ENCODE results near the gene CBX8. TPM values are rescaled to one million over a fixed set of nuclear protein-coding genes. Genes with fewer than 3 reads are reported as not detected.

Gene CBX8
- total and polyA plus RNA-seq, 2 of the 13 experiments (the other 11 are each of a cell fraction or from before 2014, with no cell fraction given): 0.34 to 12.6 TPM

DNA sequence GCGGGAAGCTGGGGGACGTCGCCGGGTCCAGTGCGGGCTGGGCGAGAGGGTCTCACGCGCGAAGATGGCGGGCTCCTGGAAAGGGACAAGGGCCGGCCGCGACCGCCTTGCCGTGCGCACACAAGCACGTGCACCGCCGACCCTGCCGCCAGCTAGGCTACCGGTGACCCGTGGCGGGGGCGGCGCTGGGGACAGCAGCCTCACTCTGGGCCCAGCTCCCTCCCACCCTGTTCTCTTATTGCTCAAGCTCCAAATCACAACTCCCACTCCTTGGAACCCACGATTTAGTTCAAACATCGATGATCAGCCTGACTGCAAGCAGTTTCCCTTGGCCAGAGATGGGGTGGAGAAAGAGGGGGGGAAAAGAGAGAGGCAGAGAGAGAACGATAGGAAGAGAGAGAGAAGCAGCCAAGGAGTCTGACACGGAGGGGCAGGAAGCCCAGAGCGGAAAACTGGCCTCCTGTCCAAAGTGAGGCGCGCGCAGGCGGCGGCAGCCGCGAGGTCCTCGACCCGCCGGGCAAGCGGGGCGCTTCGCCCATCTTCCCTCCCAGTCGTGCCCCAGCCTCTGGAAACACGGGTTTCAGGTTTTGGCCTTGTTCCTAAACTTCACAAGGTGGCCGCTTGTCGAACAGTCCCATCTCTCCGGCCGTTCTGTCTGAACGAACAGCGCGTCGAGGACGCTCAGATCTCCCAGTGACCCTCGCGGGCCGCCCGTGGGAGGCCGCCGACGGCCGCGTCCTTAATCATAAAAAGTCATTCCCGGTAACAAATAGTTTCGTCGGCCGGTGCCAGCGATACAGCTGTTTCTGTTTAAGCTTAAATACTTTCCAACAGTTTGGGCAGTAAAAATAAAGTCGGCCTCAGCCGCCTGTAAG, 1.7 kb upstream of the CBX8 start (continued):
- TF ChIP-seq SMAD1 (CRISPR knock-in tag; IDR thresholded peaks at IDR 0.05; ENCODE audit: borderline replicate concordance, low read depth) (0 out of 2 replicates have a peak, but pooled peaks have one; percentile 60), MTF1 (CRISPR knock-in tag; IDR thresholded peaks at IDR 0.05) (no peak), MED13 (CRISPR knock-in tag; IDR thresholded peaks at IDR 0.05) (no peak), NFKB2 (CRISPR knock-in tag; IDR thresholded peaks at IDR 0.05; ENCODE audit: borderline replicate concordance) (peak; percentile 24; the same call in 1 of the 2 replicates), GZF1 (CRISPR knock-in tag; IDR thresholded peaks at IDR 0.05) (peak; percentile 88), GTF3A (CRISPR knock-in tag; conservative IDR thresholded peaks at IDR 0.05) (no peak), TBX2 (CRISPR knock-in tag; IDR thresholded peaks at IDR 0.05; ENCODE audit: borderline replicate concordance) (peak; percentile 40; the same call in 1 of the 2 replicates), ZNF350 (CRISPR knock-in tag; IDR thresholded peaks at IDR 0.05; ENCODE audit: borderline replicate concordance, low read depth) (peak; percentile 50; the same call in 1 of the 2 replicates), IKZF1 (IDR thresholded peaks at IDR 0.05) (no peak), HDAC1 (CRISPR knock-in tag; IDR thresholded peaks at IDR 0.05) (no peak), MED8 (CRISPR knock-in tag; IDR thresholded peaks at IDR 0.05; ENCODE audit: insufficient replicate concordance) (no peak), SMYD3 (CRISPR knock-in tag; IDR thresholded peaks at IDR 0.05) (no peak), ZNF644 (CRISPR knock-in tag; IDR thresholded peaks at IDR 0.05; ENCODE audit: low read depth) (no peak), SAFB2 (CRISPR knock-in tag; IDR thresholded peaks at IDR 0.05; ENCODE audit: borderline replicate concordance, low read depth) (0 out of 2 replicates have a peak, but pooled peaks have one; percentile 61), ZNF430 (CRISPR knock-in tag; IDR thresholded peaks at IDR 0.05) (peak; percentile 92), ZNF121 (CRISPR knock-in tag; IDR thresholded peaks at IDR 0.05) (no peak), CHD2 (IDR thresholded peaks at IDR 0.05; ENCODE audit: low read depth, low read length) (no peak), FOXK2 (IDR thresholded peaks at IDR 0.05) (no peak), ZNF367 (CRISPR knock-in tag; IDR thresholded peaks at IDR 0.05; ENCODE audit: borderline replicate concordance) (peak; percentile 27; the same call in 1 of the 2 replicates), YEATS2 (CRISPR knock-in tag; IDR thresholded peaks at IDR 0.05; ENCODE audit: borderline replicate concordance) (no peak), ZNF713 (CRISPR knock-in tag; IDR thresholded peaks at IDR 0.05) (peak; percentile 72; the same call in 1 of the 2 replicates), RXRA (CRISPR knock-in tag; IDR thresholded peaks at IDR 0.05) (peak; percentile 7; the same call in 1 of the 2 replicates), HES4 (CRISPR knock-in tag; IDR thresholded peaks at IDR 0.05; ENCODE audit: borderline replicate concordance) (peak; percentile 14; the same call in 1 of the 2 replicates), ZNF337 (CRISPR knock-in tag; IDR thresholded peaks at IDR 0.05; ENCODE audit: borderline replicate concordance, low read depth) (no peak), SMAD3 (CRISPR knock-in tag; IDR thresholded peaks at IDR 0.05) (peak; percentile 61; the same call in 1 of the 2 replicates), KDM2A (CRISPR knock-in tag; IDR thresholded peaks at IDR 0.05; ENCODE audit: borderline replicate concordance, low read depth) (no peak)
- TF ChIP-seq, protein P1, sequence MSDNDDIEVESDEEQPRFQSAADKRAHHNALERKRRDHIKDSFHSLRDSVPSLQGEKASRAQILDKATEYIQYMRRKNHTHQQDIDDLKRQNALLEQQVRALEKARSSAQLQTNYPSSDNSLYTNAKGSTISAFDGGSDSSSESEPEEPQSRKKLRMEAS (IDR thresholded peaks at IDR 0.05): peak; percentile 70
- TF ChIP-seq, protein P2, sequence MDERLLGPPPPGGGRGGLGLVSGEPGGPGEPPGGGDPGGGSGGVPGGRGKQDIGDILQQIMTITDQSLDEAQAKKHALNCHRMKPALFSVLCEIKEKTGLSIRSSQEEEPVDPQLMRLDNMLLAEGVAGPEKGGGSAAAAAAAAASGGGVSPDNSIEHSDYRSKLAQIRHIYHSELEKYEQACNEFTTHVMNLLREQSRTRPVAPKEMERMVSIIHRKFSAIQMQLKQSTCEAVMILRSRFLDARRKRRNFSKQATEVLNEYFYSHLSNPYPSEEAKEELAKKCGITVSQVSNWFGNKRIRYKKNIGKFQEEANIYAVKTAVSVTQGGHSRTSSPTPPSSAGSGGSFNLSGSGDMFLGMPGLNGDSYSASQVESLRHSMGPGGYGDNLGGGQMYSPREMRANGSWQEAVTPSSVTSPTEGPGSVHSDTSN (CRISPR knock-in tag; IDR thresholded peaks at IDR 0.05): no peak

All from HepG2 (cell line).